ENCODE measurements around the gene DNAJA4. TPM values are rescaled to one million over a fixed set of nuclear protein-coding genes. Genes with fewer than 3 reads are reported as not detected.
A peak's percentile ranks its signal among the peaks of the same experiment; 100 is the strongest.

Gene DNAJA4
- total and polyA plus RNA-seq, 9 of the 15 experiments (the other 6 are each of a cell fraction or from before 2014, with no cell fraction given): 0.11 to 1.0 (median 0.16) TPM; not detected in 4

DNA sequence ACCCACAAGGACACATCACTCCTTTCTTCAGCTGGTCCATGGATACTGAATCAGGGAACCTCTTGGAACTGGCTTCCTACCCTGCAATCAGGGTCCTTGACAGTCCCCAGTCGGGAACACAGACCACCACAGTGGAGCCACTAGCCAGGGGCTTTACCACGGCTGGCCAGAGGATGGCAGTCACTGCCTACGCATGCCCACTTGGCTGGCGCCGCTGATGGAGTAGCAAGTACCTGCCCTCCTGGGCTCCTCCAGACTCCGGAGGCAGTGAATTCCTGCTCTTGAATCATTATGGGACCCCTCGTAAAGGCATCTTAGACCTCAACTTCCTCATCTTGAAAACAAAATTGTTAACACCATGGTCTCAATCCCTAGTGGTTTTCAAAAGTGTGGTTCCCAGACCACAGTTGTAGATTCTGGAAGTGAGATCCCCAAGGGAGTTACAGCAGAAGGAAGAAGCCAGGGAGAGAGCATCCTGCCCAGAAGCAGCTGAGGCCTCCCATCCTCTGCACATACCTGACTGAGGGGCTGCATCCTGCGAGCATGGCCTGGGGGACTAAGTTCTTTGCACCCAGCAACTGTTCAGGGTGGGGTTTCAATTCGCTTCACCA lies 44.2 kb downstream of the DNAJA4 start (continued):
- TF ChIP-seq, protein P1, sequence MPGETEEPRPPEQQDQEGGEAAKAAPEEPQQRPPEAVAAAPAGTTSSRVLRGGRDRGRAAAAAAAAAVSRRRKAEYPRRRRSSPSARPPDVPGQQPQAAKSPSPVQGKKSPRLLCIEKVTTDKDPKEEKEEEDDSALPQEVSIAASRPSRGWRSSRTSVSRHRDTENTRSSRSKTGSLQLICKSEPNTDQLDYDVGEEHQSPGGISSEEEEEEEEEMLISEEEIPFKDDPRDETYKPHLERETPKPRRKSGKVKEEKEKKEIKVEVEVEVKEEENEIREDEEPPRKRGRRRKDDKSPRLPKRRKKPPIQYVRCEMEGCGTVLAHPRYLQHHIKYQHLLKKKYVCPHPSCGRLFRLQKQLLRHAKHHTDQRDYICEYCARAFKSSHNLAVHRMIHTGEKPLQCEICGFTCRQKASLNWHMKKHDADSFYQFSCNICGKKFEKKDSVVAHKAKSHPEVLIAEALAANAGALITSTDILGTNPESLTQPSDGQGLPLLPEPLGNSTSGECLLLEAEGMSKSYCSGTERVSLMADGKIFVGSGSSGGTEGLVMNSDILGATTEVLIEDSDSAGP (CRISPR knock-in tag; IDR thresholded peaks at IDR 0.05): no peak
- TF ChIP-seq BACH1 (tag; IDR thresholded peaks at IDR 0.05): no peak
- TF ChIP-seq RAD21 (CRISPR knock-in tag; conservative IDR thresholded peaks at IDR 0.05 in 1 of 2, IDR thresholded peaks at IDR 0.05 in 1 of 2): peak; percentile 64 to 89
- TF ChIP-seq MYNN (IDR thresholded peaks at IDR 0.05): no peak
- TF ChIP-seq MYNN (CRISPR knock-in tag; IDR thresholded peaks at IDR 0.05): no peak
- TF ChIP-seq, protein P2, sequence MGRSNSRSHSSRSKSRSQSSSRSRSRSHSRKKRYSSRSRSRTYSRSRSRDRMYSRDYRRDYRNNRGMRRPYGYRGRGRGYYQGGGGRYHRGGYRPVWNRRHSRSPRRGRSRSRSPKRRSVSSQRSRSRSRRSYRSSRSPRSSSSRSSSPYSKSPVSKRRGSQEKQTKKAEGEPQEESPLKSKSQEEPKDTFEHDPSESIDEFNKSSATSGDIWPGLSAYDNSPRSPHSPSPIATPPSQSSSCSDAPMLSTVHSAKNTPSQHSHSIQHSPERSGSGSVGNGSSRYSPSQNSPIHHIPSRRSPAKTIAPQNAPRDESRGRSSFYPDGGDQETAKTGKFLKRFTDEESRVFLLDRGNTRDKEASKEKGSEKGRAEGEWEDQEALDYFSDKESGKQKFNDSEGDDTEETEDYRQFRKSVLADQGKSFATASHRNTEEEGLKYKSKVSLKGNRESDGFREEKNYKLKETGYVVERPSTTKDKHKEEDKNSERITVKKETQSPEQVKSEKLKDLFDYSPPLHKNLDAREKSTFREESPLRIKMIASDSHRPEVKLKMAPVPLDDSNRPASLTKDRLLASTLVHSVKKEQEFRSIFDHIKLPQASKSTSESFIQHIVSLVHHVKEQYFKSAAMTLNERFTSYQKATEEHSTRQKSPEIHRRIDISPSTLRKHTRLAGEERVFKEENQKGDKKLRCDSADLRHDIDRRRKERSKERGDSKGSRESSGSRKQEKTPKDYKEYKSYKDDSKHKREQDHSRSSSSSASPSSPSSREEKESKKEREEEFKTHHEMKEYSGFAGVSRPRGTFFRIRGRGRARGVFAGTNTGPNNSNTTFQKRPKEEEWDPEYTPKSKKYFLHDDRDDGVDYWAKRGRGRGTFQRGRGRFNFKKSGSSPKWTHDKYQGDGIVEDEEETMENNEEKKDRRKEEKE (IDR thresholded peaks at IDR 0.05; ENCODE audit: borderline replicate concordance in 1 of 2, control insufficient read depth in 1 of 2, low read depth in 2 of 2, low read length in 1 of 2): no peak
- TF ChIP-seq ZNF140 (CRISPR knock-in tag; IDR thresholded peaks at IDR 0.05): no peak
- TF ChIP-seq RAD51 (IDR thresholded peaks at IDR 0.05; ENCODE audit: borderline replicate concordance, low read depth): no peak
- TF ChIP-seq TARDBP (IDR thresholded peaks at IDR 0.05): no peak
- TF ChIP-seq, protein P3, sequence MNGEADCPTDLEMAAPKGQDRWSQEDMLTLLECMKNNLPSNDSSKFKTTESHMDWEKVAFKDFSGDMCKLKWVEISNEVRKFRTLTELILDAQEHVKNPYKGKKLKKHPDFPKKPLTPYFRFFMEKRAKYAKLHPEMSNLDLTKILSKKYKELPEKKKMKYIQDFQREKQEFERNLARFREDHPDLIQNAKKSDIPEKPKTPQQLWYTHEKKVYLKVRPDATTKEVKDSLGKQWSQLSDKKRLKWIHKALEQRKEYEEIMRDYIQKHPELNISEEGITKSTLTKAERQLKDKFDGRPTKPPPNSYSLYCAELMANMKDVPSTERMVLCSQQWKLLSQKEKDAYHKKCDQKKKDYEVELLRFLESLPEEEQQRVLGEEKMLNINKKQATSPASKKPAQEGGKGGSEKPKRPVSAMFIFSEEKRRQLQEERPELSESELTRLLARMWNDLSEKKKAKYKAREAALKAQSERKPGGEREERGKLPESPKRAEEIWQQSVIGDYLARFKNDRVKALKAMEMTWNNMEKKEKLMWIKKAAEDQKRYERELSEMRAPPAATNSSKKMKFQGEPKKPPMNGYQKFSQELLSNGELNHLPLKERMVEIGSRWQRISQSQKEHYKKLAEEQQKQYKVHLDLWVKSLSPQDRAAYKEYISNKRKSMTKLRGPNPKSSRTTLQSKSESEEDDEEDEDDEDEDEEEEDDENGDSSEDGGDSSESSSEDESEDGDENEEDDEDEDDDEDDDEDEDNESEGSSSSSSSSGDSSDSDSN (IDR thresholded peaks at IDR 0.05; ENCODE audit: borderline replicate concordance in 1 of 2, low read depth in 2 of 2, low read length in 2 of 2): no peak
- TF ChIP-seq ARHGAP35 (IDR thresholded peaks at IDR 0.05; ENCODE audit: partially characterized antibody): no peak
- no peak for TF ChIP-seq ZNF282 (CRISPR knock-in tag; IDR thresholded peaks at IDR 0.05)
- TF ChIP-seq EHMT2 (IDR thresholded peaks at IDR 0.05): no peak
- no peak for TF ChIP-seq RFX7 (CRISPR knock-in tag; IDR thresholded peaks at IDR 0.05)
- TF ChIP-seq RCOR1 (IDR thresholded peaks at IDR 0.05; ENCODE audit: borderline replicate concordance in 1 of 2, low read depth in 2 of 2, low read length in 2 of 2): 0 out of 4 replicates have a peak, but pooled peaks of 1 of the 2 experiments have one; percentile 19
- no peak for TF ChIP-seq PRMT5 (CRISPR knock-in tag; IDR thresholded peaks at IDR 0.05)
- no peak for TF ChIP-seq JUNB (CRISPR knock-in tag; conservative IDR thresholded peaks at IDR 0.05)
- TF ChIP-seq, protein P4, sequence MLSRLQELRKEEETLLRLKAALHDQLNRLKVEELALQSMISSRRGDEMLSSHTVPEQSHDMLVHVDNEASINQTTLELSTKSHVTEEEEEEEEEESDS (CRISPR knock-in tag; IDR thresholded peaks at IDR 0.05): no peak
- TF ChIP-seq ETV6 (IDR thresholded peaks at IDR 0.05; ENCODE audit: borderline replicate concordance in 1 of 2, low read depth in 2 of 2, low read length in 1 of 2): no peak
- no peak for TF ChIP-seq ETV6 (CRISPR knock-in tag; IDR thresholded peaks at IDR 0.05; ENCODE audit: borderline replicate concordance)
- TF ChIP-seq MCM5 (IDR thresholded peaks at IDR 0.05; ENCODE audit: low read depth): no peak
- no peak for TF ChIP-seq JUN (IDR thresholded peaks at IDR 0.05; ENCODE audit: borderline replicate concordance, low read depth, low read length)
- no peak for TF ChIP-seq JUN (CRISPR knock-in tag; IDR thresholded peaks at IDR 0.05; ENCODE audit: borderline replicate concordance)

All from K562 (cell line).